Caki2 (cell line): Measurements from ENCODE around the gene CCZ1. TPM values are rescaled to one million over a fixed set of nuclear protein-coding genes. Genes with fewer than 3 reads are reported as not detected.
"Not testable (repeated sequence)": the region's sequence is repeated elsewhere in the genome, so short reads cannot be mapped to it uniquely, and the experiment has no call there.

ENCODE experiments used
- DNase-seq: peaks from one replicate; pipeline ENCODE4 v3.0.0-alpha.2; 2015; ENCODE audit warnings: low read depth
- in situ Hi-C: cut with HindIII; loops from 2 replicates; pipeline ENCODE4 v1.10.0; 2016; ENCODE audit warnings: low sequenced_read_pairs, low pct_unique_long_range_greater_than_20kb, mixed read lengths
- total RNA-seq: library from RNA; depleted of rRNA; stranded (reverse); fragments of >200 nt; shearing (Covaris generic); gene quantifications from 2 replicates; pipeline ENCODE4 v1.2.3, GENCODE V29; 2014; ENCODE audit warnings: low replicate concordance; rRNA removed

The CCZ1 gene
- 69.8 and 109 TPM in 2 replicates for total RNA-seq

- in situ Hi-C loops = not testable (repeated sequence)
- peak; percentile 71 for DNase-seq
Observed at GRCh38 chr7:5898480-5899224, at the start of gene CCZ1. CCZ1 (plus strand) TSS chr7:5898733; CDS start chr7:5898800, 67 bp downstream.

GRCh38 chr7:5850944-5851343 is 47.6 kb upstream of the CCZ1 start:
- DNase-seq = no peak
- in situ Hi-C loops = no loop called here

- in situ Hi-C loops = no loop called here
- DNase-seq = no peak
Observed at GRCh38 chr7:5854738-5855137, 43.8 kb upstream of the CCZ1 start.

GRCh38 chr7:5857041-5857575 is 41.4 kb upstream of the CCZ1 start:
- in situ Hi-C loops, DNase-seq: not testable (repeated sequence)

- DNase-seq, in situ Hi-C loops: not testable (repeated sequence)
Observed at GRCh38 chr7:5858494-5858893, 40.0 kb upstream of the CCZ1 start.

GRCh38 chr7:5861281-5861680 is 37.3 kb upstream of the CCZ1 start:
- DNase-seq, in situ Hi-C loops: not testable (repeated sequence)

- in situ Hi-C loops = not testable (repeated sequence)
Observed at GRCh38 chr7:5862753-5863366, 35.7 kb upstream of the CCZ1 start.

GRCh38 chr7:5865279-5865931 is 33.1 kb upstream of the CCZ1 start:
- in situ Hi-C loops = not testable (repeated sequence)

More at GRCh38 chr7:5862753-5863366, 35.7 kb upstream of the CCZ1 start:
- not testable (repeated sequence) for DNase-seq

GRCh38 chr7:5867060-5867459 is 31.5 kb upstream of the CCZ1 start:
- in situ Hi-C loops = no loop called here
- no peak for DNase-seq

More at GRCh38 chr7:5865279-5865931, 33.1 kb upstream of the CCZ1 start:
- DNase-seq = not testable (repeated sequence)

- peak; percentile 48 for DNase-seq
- in situ Hi-C loops = not testable (repeated sequence)
Observed at GRCh38 chr7:5868928-5869341, 29.6 kb upstream of the CCZ1 start.

- in situ Hi-C loops = no loop called here
- DNase-seq = no peak
Observed at GRCh38 chr7:5869691-5870090, 28.8 kb upstream of the CCZ1 start.

- no peak for DNase-seq
- in situ Hi-C loops = no loop called here
Observed at GRCh38 chr7:5870311-5870710, 28.2 kb upstream of the CCZ1 start.

GRCh38 chr7:5872326-5872725 is 26.2 kb upstream of the CCZ1 start:
- in situ Hi-C loops = no loop called here
- no peak for DNase-seq

- DNase-seq, in situ Hi-C loops: not testable (repeated sequence)
Observed at GRCh38 chr7:5879591-5879990, 18.9 kb upstream of the CCZ1 start.

GRCh38 chr7:5880106-5880505 is 18.4 kb upstream of the CCZ1 start:
- in situ Hi-C loops, DNase-seq: not testable (repeated sequence)

- in situ Hi-C loops, DNase-seq: not testable (repeated sequence)
Observed at GRCh38 chr7:5884431-5884830, 14.1 kb upstream of the CCZ1 start.

- DNase-seq, in situ Hi-C loops: not testable (repeated sequence)
Observed at GRCh38 chr7:5888021-5888420, 10.5 kb upstream of the CCZ1 start.

- DNase-seq, in situ Hi-C loops: not testable (repeated sequence)
Observed at GRCh38 chr7:5890244-5890643, 8.3 kb upstream of the CCZ1 start.

- in situ Hi-C loops = no loop called here
- no peak for DNase-seq
Observed at GRCh38 chr7:5892498-5892897, 6.0 kb upstream of the CCZ1 start.
